Adrenal gland (tissue), 5 donors: ENCODE measurements around the gene NUBP1.

ENCODE experiments used
- CTCF ChIP-seq, 6 experiments: fragments of 450-650 bp in 4 of 6; fragments of 200-600 bp in 2 of 6; sonication (generic) in 1 of 6; IDR thresholded peaks; 1 replicate in 5 of 6; 2 replicates in 1 of 6; pipeline versions ENCODE4 v1.5.1 to v1.8.0; 2016 to 2021; ENCODE audit warnings: antibody characterized with exemption in 6 of 6, mild to moderate bottlenecking in 2 of 6, moderate library complexity in 1 of 6
- POLR2A ChIP-seq, 2 donors: fragments of 450-650 bp; IDR thresholded peaks; one replicate each; pipeline ENCODE4 v1.6.1; 2017; ENCODE audit warnings: antibody characterized with exemption in 2 of 2, mild to moderate bottlenecking in 2 of 2, moderate library complexity in 1 of 2
- donor health status: DM: no; HTN: no; CAD: no.

DNA sequence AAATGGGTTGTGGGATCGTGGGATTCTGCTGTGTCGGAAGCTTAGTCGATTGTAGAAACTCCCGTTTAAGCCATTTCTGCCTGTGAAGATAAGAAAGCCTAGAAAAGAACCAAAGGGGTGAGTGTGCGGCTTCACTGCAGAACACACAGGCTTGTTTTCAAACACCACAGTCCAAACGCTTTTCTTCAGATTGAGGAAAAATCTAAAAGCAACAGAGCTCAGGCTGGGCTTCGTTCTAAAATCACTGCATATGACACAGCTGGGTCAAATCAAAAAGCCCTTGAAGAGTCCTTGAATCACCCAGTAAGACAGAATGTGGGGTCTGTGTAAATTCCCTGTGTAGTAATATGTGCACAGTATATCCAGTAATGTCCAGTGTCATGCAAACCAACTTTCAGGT, 25.7 kb downstream of the NUBP1 start:
- TF ChIP-seq CTCF (IDR thresholded peaks at IDR 0.05), result no peak
- TF ChIP-seq POLR2A (IDR thresholded peaks at IDR 0.05), result no peak
